Bronchus fibroblast of lung (primary cell): ENCODE results near the gene ACAD11. TPM values are rescaled to one million over a fixed set of nuclear protein-coding genes. Genes with fewer than 3 reads are reported as not detected.

Experiments used
- total RNA-seq: library from RNA; depleted of rRNA; stranded (reverse); fragments of >200 nt; gene quantifications from 2 replicates; pipeline ENCODE4 v1.2.3, GENCODE V29; 2015

ACAD11 gene, protein sequence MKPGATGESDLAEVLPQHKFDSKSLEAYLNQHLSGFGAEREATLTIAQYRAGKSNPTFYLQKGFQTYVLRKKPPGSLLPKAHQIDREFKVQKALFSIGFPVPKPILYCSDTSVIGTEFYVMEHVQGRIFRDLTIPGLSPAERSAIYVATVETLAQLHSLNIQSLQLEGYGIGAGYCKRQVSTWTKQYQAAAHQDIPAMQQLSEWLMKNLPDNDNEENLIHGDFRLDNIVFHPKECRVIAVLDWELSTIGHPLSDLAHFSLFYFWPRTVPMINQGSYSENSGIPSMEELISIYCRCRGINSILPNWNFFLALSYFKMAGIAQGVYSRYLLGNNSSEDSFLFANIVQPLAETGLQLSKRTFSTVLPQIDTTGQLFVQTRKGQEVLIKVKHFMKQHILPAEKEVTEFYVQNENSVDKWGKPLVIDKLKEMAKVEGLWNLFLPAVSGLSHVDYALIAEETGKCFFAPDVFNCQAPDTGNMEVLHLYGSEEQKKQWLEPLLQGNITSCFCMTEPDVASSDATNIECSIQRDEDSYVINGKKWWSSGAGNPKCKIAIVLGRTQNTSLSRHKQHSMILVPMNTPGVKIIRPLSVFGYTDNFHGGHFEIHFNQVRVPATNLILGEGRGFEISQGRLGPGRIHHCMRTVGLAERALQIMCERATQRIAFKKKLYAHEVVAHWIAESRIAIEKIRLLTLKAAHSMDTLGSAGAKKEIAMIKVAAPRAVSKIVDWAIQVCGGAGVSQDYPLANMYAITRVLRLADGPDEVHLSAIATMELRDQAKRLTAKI
- 15.5 and 19.5 TPM in 2 replicates for total RNA-seq

DNA sequence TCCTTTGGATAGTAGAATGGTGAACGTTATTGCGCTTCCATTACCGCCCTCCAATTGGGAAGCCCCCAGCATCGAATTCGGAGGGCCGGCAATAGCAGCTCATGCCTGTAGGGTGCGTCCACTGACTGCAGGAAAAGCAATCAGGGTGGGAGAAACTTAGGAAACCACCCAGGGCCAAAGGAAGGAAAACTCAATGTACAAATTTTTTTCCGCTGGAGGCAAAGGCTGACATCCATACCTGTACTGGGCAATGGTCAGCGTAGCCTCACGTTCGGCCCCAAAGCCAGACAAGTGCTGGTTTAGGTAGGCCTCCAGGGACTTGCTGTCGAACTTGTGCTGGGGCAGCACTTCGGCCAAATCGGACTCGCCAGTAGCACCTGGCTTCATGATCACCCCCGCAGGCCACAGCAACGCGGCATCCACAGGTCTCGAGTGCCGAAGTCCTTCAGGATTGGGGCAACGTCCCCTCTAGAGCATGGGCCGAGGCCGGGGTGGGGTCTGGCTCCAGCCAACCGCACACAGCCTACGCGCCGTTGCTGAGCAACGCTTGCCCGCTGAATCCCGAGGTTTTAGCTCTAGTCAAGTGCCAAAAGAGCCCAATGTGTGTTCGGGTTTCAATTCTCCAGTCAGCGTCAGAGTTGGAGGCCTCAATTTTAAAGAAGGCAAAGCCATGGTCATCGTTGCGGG, at the start of gene ACAD11:
TSS of gene ACAD11 (minus strand) at position 445 of the 687 bp plus-strand sequence. CDS start at position 387, 58 bp downstream.

DNA sequence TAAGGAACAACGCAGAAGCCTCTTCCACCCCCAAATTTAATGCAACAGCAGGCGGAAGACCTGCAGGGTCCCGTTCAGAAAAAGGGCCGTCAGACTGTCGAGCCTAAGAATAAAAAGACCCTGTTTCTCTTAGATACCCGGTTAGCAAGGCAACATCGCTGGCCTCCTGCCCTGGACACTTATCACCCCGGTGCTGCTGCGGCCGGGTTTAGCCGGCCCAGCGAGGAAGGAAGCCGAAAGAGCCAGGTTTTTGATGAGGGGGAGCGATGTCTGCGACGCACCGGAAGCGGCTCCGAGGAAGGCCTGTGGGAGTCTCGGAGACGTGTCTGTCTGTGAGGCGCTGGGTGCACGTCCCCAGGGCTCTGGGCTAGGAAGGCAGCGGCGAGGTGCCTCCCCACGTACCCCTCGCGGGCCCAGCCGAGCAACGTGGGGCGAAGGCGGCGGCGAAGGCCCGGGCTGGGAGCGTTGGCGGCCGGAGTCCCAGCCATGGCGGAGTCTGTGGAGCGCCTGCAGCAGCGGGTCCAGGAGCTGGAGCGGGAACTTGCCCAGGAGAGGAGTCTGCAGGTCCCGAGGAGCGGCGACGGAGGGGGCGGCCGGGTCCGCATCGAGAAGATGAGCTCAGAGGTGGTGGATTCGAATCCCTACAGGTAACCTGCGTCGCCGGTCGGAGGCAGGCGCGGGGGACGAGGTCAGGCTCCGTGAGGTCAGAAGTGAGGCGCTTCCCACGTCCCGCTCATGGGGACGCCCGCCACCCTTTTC, 622 bp upstream of the ACAD11 start, which contains the start of gene UBA5:
TSS of gene UBA5 (plus strand) at position 278 of the 759 bp plus-strand sequence. CDS start at position 487, 209 bp downstream.

DNA sequence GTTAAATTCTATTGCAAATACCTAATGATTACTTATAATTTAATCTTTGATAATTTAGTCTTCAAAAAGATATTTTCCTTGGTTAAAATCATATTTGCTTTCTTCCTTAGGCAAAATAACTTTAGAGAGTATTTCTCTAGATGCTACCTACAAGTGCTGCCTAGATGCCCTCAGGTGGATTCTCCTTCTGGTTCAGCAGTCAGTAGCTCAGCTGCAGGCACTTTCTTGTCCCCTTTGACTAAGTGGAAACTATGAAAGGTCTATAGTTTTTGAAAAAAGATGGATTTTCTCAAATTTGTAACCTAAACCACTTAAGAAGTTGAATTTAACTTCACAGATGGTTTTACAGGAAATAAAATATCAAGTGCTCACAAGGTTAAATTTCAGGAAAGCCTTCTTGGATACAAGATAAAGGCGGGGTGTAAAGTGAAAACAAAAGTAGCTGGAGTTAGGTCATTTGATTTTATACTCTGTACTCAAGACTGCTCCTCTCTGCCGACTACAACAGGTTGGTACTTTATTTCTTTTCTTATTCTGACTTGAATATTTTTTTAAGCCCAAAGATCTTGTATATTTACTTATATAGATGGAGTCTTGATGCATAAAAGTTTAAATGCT, 62.7 kb downstream of the ACAD11 start, which contains the start of gene ACKR4:
TSS of gene ACKR4 (plus strand) at position 455 of the 618 bp plus-strand sequence. CDS start 3,128 bp downstream, outside the sequence.

Other genes starting within 250 kb of the ACAD11 start
- gene DNAJC13, start 242.3 kb downstream of the ACAD11 start, total RNA-seq: 23.3 and 27.1 TPM in 2 replicates
- gene ACKR4, start 62.5 kb downstream of the ACAD11 start, total RNA-seq: not detected in 2 replicates
- 24.4 and 33.4 TPM in 2 replicates for gene UBA5, start 520 bp upstream of the ACAD11 start, total RNA-seq
- 14.6 and 15.3 TPM in 2 replicates for gene NPHP3, start 62.6 kb upstream of the ACAD11 start, total RNA-seq